IPS-18c (cell line): Measurements from ENCODE around the gene ODAD4.
"Not testable (repeated sequence)": the region's sequence is repeated elsewhere in the genome, so short reads cannot be mapped to it uniquely, and the experiment has no call there.

Source experiments
- H3K4me3 ChIP-seq: 2 replicates; pipeline ENCODE4 v1.7.0; 2013; ENCODE audit warnings: low read depth, mild to moderate bottlenecking, low read length, moderate library complexity; ENCODE audit not compliant: insufficient read depth
- H3K9me3 ChIP-seq: one replicate; pipeline ENCODE4 v1.6.1; 2013; ENCODE audit warnings: mild to moderate bottlenecking, low read length, moderate library complexity; ENCODE audit not compliant: control insufficient read depth, insufficient read depth

Gene ODAD4

DNA sequence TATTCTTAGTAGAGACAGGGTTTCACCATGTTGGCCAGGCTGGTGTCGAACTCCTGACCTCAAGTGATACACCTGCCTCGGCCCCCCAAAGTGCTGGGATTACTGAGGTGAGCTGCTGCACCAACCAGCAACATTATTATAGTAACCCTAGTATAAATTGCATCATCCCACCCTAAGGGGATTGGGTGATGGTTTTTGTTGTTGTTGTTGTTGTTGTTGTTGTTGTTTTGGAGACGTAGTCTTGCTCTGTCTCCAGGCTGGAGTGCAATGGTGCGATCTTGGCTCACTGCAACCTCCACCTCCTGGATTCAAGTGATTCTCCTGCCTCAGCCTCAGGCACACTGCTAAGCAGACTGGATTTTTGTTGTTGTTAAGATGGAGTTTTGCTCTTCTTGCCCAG, 1.3 kb downstream of the ODAD4 start:
- H3K4me3 ChIP-seq, H3K9me3 ChIP-seq: not testable (repeated sequence)

GRCh38 chr17:41932816-41933389, 2.5 kb downstream of the ODAD4 start:
- Histone ChIP-seq H3K4me3 (no peak overlapping the region), H3K9me3 (no peaks in the 10 kb centered on the region)

DNA sequence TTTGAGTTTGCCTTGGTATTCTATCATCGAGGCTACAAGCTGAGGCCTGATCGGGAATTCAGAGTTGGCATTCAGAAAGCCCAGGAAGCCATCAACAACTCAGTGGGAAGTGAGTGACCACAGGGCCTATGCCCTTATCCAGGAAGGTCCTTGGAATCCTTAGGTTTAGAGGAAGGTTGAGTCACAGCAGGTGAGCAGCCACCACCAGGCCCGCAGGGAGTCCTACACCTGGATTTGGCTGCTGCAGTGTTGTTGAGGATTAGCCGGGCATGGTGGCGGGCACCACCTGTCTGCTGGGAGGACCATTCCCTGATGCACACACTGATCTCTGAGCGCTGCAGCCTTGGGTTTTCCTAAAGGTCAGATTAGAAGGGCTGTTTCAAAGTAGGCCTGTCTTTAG, 5.2 kb downstream of the ODAD4 start:
- Histone ChIP-seq H3K9me3 (no peaks in the 10 kb centered on the region), H3K4me3 (no peak overlapping the region)

GRCh38 chr17:41937970-41938954, 7.8 kb downstream of the ODAD4 start:
- H3K4me3 ChIP-seq: no peak overlapping the region
- H3K9me3 ChIP-seq: no peaks in the 10 kb centered on the region

- Histone ChIP-seq H3K9me3 (no peaks in the 10 kb centered on the region), H3K4me3 (no peak overlapping the region)
Measured at GRCh38 chr17:41939044-41939692, 8.8 kb downstream of the ODAD4 start.

DNA sequence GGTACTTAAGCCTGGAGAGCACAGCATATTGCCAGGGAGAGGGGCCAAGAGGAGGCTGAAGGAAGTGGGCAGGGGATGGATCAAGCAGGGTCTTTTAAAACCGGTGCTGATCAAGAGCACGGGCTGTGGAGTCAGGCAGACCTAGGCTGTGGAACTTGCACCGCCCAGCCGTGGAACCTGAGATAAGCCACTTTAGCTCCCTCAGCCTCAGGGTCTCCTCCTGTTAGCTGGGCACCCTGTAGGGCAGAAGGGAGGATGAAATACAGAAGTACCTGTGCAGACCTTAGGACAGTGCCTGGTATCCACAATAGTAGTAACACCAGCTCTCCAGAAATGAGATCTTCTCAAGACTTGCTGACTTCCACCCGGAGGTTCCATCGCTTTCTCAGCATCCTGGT, 9.3 kb downstream of the ODAD4 start:
- Histone ChIP-seq H3K9me3 (no peaks in the 10 kb centered on the region), H3K4me3 (no peak overlapping the region)

DNA sequence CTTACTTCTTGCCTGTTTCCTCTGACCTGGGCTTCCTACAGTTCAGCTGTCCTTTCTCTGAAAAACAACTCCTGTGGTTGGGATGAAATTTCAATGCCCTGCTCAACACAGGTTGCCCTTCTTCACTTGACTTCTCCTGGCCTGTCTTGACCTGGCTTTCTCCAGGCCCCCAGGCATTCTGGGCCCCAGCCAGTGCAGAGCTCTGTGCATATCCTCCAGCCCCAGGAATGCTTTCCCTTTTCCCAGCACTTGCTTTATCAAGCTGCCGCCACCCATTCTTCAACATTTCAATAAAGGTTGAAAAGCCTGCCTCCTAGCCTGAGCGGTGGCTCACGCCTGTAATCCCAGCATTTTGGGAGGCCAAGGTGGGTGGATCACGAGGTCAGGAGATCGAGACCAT, 10.8 kb downstream of the ODAD4 start:
- no peaks in the 10 kb centered on the region for H3K9me3 ChIP-seq

GRCh38 chr17:41942626-41943373, 12.4 kb downstream of the ODAD4 start:
- H3K9me3 ChIP-seq: no peaks in the 10 kb centered on the region
- H3K4me3 ChIP-seq: no peak overlapping the region

More for the DNA sequence above, 10.8 kb downstream of the ODAD4 start:
- no peak overlapping the region for H3K4me3 ChIP-seq

- Histone ChIP-seq H3K9me3 (no peaks in the 10 kb centered on the region), H3K4me3 (no peak overlapping the region)
Measured at GRCh38 chr17:41943492-41943891, 13.1 kb downstream of the ODAD4 start.

DNA sequence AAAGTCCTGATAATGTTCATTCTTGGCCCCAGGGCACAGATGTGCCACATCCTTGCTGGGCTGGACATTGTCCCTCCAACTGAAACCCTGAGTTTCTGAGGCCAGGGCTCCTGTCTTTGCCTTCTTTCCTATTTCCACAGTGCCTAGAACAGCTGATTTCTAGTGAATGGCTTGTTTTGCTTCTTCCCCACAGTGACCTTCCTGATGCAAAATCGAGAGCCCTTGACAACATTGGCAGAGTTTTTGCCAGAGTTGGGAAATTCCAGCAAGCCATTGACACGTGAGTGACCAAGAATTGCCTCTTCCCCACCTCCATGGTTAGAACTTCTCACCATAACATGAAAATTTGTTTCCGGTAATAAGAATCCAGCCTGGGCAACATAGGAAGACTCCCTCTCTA, 14.5 kb downstream of the ODAD4 start:
- no peaks in the 10 kb centered on the region for H3K9me3 ChIP-seq

DNA sequence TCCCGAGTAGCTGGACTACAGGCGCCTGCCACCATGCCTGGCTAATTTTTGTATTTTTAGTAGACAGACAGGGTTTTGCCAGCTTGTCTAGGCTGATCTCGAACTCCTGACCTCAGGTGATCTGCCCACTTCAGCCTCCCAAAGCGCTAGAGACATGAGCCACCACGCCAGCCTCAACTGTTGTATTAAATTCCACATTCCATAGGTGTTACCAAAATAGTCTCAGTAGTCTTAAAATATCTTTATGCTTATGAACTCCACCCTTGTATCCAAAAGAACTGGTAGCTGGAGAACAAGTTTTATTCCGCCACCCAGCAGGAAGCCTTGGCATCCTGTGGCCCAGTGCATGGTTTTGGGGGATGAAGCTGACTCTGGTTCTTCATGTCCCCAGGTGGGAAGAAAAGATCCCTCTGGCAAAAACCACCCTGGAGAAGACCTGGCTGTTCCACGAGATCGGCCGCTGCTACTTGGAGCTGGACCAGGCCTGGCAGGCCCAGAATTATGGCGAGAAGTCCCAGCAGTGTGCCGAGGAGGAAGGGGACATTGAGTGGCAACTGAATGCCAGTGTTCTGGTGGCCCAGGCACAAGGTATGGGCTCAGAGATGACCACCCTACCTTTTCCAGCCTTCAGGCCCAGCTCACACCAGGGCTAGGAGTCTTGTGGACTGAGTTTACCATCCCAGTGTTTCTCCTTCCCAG, 18.5 kb downstream of the ODAD4 start:
- Histone ChIP-seq H3K9me3 (no peaks in the 10 kb centered on the region), H3K4me3 (no peak overlapping the region)

More for the DNA sequence above, 14.5 kb downstream of the ODAD4 start:
- H3K4me3 ChIP-seq: no peak overlapping the region

DNA sequence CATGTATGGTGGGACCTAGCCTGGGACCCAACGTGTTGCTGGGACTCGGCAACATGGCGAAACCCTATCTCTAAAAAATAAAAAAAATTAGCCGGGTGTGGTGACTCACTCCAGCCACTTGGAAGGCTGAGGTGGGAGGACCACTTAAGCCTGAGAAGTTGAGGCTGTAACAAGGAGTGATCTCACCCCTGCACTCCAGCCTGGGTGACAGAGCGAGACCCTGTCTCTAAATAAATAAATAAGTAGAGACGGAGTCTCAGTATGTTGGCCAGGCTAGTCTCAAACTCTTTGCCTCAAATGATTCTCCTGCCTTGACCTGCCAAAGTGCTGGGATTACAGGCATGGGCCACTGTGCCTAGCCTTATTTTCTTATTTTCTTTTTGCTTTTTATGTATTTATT, 26.1 kb downstream of the ODAD4 start:
- Histone ChIP-seq H3K9me3 (no peaks in the 10 kb centered on the region), H3K4me3 (no peak overlapping the region)

DNA sequence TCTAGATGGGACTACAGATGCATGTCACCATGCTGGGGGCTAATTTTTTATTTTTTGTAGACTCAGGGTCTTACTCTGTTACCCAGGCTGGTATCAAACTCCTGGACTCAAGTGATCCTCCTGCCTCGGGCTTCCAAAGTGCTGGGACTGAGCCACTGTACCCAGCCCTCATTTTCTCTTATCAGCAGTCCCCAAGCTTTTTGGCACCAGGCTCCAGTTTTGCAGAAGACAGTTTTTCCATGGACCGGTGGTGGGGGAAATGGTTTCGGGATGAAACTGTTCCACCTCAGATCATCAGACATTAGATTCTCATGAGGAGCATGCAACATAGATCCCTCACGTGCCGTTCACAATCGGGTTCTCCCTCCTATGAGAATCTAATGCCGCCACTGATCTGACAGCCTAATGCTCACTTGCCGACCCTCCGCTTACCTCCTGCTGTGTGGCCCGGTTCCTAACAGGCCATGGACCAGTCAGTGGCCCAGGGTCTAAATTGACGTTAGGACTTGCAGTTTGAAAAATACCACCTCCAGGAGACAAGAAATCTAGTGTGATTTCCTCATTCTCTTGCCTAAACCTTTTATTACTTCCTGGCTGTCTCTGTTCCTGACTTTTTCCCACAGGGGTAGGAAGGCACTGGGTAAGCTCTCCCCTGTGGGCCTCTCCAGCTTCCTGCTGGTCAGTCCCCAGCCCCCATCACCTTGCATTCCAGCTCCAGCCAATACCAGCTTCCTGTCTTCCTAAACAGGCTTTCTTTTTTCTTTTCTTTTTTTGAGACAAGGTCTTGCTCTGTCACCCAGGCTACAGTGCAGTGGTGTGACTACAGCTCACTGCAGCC, 26.8 kb downstream of the ODAD4 start:
- Histone ChIP-seq H3K9me3 (no peaks in the 10 kb centered on the region), H3K4me3 (no peak overlapping the region)

GRCh38 chr17:41957869-41958439, 27.5 kb downstream of the ODAD4 start:
- no peaks in the 10 kb centered on the region for H3K9me3 ChIP-seq
- no peak overlapping the region for H3K4me3 ChIP-seq

GRCh38 chr17:41959030-41959335, 28.6 kb downstream of the ODAD4 start:
- H3K9me3 ChIP-seq: no peaks in the 10 kb centered on the region
- no peak overlapping the region; the same call in 1 of the 2 replicates for H3K4me3 ChIP-seq
